Left ventricle myocardium inferior (tissue), 1 donor: Measurements from ENCODE around the gene PCDHGB7. TPM values are rescaled to one million over a fixed set of nuclear protein-coding genes. Genes with fewer than 3 reads are reported as not detected.
"Not testable (repeated sequence)": the region's sequence is repeated elsewhere in the genome, so short reads cannot be mapped to it uniquely, and the experiment has no call there.

Experiments used
- DNase-seq: peaks from one replicate; pipeline ENCODE4 v3.0.0-alpha.2; 2020
- H3K27ac ChIP-seq: fragments of 200-600 bp; replicated peaks from 2 replicates; pipeline ENCODE4 v1.8.0; 2021
- H3K27me3 ChIP-seq: fragments of 200-600 bp; 2 replicates; pipeline ENCODE4 v1.8.0; 2021; ENCODE audit warnings: low read depth
- H3K36me3 ChIP-seq: fragments of 200-600 bp; 2 replicates; pipeline ENCODE4 v1.8.0; 2021
- H3K4me1 ChIP-seq: fragments of 200-600 bp; 2 replicates; pipeline ENCODE4 v1.8.0; 2021
- H3K4me3 ChIP-seq: fragments of 200-600 bp; 2 replicates; pipeline ENCODE4 v1.8.0; 2021; ENCODE audit warnings: mild to moderate bottlenecking, moderate library complexity
- H3K9me3 ChIP-seq: fragments of 200-600 bp; replicated peaks from 2 replicates; pipeline ENCODE4 v1.8.0; 2021
- intact Hi-C: fragments of 100-400 bp; cut with micrococcal nuclease; formaldehyde crosslinking; loops from one replicate; pipeline ENCODE4 v1.11.0; 2022
- total RNA-seq: library from RNA; stranded (reverse); fragmentation: NEBNext Ultra II Directional; extraction: Animal tissue kit (Norgen Biotek cat#: 25700); gene quantifications from one replicate; pipeline ENCODE4 v1.2.1, GENCODE V29; 2021
- TF ChIP-seq, protein P1 (sequence below): fragments of 200-600 bp; IDR thresholded peaks from 2 replicates; pipeline ENCODE4 v1.8.0; 2021; ENCODE audit warnings: antibody characterized with exemption, mild to moderate bottlenecking, borderline replicate concordance
- donor health status: DM: no; HTN: yes; CAD: no; lungs with severe emphysema.

Gene PCDHGB7
- total RNA-seq, 1 donor from 2014 or later, result 7.9 TPM

DNA sequence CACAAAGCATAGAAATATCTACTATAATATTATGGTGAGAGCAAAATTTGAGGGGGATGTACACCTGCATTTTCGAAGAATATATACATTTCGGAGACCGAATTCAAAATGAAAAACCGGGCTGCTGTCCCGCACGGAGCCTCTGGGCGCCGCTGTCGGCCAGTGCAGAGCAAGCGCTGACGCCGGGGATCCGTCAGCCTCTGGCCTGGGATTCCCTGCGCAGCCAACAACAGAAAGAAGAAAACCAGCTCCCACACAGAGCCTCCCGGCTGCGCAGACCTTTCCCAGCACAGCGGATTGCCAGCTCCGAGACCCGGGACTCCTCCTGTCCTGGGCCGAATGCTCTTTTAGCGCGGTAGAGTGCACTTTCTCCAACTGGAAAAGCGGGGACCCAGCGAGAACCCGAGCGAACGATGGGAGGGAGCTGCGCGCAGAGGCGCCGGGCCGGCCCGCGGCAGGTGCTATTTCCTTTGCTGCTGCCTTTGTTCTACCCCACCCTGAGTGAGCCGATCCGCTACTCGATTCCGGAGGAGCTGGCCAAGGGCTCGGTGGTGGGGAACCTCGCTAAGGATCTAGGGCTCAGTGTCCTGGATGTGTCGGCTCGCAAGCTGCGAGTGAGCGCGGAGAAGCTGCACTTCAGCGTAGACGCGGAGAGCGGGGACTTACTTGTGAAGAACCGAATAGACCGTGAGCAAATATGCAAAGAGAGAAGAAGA lies 9.5 kb upstream of the PCDHGB7 start, which contains the start of gene PCDHGB6:
Gene PCDHGB6, plus strand, starts transcription at position 232 of the 716 bp plus-strand sequence. Its CDS starts 182 bp downstream, at position 414.
- H3K4me3 ChIP-seq, result peak within 1 kb of the TSS; percentile 58
- peaks cover 54% of the 10 kb centered on the region for H3K36me3 ChIP-seq
- H3K27me3 ChIP-seq, intact Hi-C loops: not testable (repeated sequence)
- TF ChIP-seq, protein P1, sequence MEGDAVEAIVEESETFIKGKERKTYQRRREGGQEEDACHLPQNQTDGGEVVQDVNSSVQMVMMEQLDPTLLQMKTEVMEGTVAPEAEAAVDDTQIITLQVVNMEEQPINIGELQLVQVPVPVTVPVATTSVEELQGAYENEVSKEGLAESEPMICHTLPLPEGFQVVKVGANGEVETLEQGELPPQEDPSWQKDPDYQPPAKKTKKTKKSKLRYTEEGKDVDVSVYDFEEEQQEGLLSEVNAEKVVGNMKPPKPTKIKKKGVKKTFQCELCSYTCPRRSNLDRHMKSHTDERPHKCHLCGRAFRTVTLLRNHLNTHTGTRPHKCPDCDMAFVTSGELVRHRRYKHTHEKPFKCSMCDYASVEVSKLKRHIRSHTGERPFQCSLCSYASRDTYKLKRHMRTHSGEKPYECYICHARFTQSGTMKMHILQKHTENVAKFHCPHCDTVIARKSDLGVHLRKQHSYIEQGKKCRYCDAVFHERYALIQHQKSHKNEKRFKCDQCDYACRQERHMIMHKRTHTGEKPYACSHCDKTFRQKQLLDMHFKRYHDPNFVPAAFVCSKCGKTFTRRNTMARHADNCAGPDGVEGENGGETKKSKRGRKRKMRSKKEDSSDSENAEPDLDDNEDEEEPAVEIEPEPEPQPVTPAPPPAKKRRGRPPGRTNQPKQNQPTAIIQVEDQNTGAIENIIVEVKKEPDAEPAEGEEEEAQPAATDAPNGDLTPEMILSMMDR, result peak; percentile 72
- H3K4me1 ChIP-seq, result peaks cover 22% of the 10 kb centered on the region
- H3K9me3 ChIP-seq, result peaks cover 100% of the 10 kb centered on the region
- H3K27ac ChIP-seq, result peak within 1 kb of the TSS; percentile 68
- DNase-seq, result peak; percentile 52

DNA sequence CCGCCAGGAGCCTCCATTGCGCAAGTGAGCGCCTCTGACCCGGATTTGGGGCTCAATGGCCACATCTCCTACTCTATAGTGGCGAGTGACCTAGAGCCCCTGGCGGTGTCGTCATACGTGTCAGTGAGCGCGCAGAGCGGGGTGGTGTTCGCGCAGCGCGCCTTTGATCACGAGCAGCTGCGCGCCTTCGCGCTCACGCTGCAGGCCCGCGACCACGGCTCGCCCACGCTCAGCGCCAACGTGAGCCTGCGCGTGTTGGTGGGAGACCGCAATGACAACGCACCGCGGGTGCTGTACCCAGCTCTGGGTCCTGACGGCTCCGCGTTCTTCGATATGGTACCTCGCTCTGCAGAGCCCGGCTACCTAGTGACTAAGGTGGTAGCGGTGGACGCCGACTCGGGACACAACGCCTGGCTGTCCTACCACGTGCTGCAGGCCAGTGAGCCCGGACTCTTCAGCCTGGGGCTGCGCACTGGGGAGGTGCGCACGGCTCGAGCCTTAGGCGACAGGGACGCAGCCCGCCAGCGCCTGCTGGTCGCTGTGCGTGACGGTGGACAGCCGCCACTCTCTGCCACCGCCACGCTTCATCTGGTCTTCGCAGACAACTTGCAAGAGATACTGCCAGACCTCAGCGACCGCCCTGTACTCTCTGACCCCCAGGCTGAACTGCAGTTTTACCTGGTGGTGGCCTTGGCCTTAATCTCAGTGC lies 7.7 kb upstream of the PCDHGB7 start:
- H3K27ac ChIP-seq, result no peak overlapping the region
- peaks cover 54% of the 10 kb centered on the region for H3K36me3 ChIP-seq
- no peak for DNase-seq
- no peaks in the 10 kb centered on the region for H3K27me3 ChIP-seq
- H3K4me1 ChIP-seq, result peaks cover 36% of the 10 kb centered on the region
- H3K4me3 ChIP-seq, result no peak overlapping the region
- intact Hi-C loops, result loop anchor here (10.0 kb wide), 1 partner anchor 145 kb away; no protein-coding TSS in a partner anchor
- peaks cover 100% of the 10 kb centered on the region for H3K9me3 ChIP-seq
- TF ChIP-seq, protein P1, result no peak

DNA sequence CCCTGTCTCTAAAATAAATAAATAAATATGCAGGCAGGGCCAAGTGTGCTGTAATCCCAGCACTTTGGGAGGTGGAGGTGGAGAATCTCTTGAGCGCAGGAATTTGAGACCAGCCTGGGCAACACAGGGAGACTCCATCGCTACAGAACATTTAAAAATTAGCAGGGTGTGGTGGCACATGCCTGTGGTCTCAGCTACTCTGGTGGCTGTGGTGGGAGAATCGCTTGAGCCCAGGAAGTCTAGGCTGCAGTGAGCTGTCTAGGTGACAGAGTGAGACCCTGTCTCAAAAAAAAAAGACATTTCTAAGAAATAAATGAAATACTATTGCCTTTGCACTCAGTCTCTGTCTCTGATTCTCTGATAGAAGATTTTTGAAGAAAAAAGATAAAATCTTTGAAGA lies 5.9 kb upstream of the PCDHGB7 start:
- no peak for DNase-seq
- Histone ChIP-seq H3K36me3 (peaks cover 41% of the 10 kb centered on the region), H3K4me1 (peaks cover 36% of the 10 kb centered on the region), H3K27me3 (no peaks in the 10 kb centered on the region), H3K9me3 (peaks cover 100% of the 10 kb centered on the region), H3K27ac (no peak overlapping the region), H3K4me3 (no peak overlapping the region)
- TF ChIP-seq, protein P1, result no peak
- intact Hi-C loops, result loop anchor here (10.0 kb wide), 1 partner anchor 143 kb away; no protein-coding TSS in a partner anchor

DNA sequence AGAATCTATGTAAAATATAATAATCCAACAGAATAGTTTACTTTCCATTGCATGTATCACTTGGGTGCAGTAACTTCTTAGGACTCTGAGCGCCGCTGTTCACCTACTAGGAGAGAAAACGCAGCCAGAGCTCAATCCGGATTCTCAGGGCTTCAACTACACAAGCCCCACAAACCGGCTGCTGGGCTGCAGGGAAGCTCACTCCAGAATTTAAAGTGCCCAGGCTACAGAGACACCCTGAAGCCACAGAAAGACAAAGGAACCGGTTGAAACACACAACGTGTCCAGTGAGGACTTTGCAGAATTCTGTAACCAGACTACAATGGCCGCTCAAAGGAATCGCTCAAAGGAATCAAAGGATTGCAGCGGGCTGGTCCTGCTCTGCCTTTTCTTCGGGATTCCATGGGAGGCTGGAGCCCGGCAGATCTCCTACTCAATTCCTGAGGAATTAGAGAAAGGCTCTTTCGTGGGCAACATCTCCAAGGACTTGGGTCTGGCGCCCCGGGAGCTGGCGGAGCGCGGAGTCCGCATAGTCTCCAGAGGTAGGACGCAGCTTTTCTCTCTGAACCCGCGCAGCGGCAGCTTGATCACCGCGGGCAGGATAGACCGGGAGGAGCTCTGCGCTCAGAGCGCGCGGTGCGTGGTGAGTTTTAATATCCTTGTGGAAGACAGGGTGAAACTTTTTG lies 4.5 kb upstream of the PCDHGB7 start, which contains the start of gene PCDHGA10:
Gene PCDHGA10, plus strand, starts transcription at position 134 of the 686 bp plus-strand sequence. Its CDS starts 189 bp downstream, at position 323.
- intact Hi-C loops, result loop anchor here (10.0 kb wide), 1 partner anchor 142 kb away; no protein-coding TSS in a partner anchor
- Histone ChIP-seq H3K4me3 (peak within 1 kb of the TSS; percentile 54), H3K27ac (peak within 1 kb of the TSS; percentile 50), H3K36me3 (peaks cover 41% of the 10 kb centered on the region), H3K4me1 (peaks cover 46% of the 10 kb centered on the region), H3K27me3 (no peaks in the 10 kb centered on the region), H3K9me3 (peaks cover 99% of the 10 kb centered on the region)
- DNase-seq, result no peak
- TF ChIP-seq, protein P1, result peak; percentile 66

DNA sequence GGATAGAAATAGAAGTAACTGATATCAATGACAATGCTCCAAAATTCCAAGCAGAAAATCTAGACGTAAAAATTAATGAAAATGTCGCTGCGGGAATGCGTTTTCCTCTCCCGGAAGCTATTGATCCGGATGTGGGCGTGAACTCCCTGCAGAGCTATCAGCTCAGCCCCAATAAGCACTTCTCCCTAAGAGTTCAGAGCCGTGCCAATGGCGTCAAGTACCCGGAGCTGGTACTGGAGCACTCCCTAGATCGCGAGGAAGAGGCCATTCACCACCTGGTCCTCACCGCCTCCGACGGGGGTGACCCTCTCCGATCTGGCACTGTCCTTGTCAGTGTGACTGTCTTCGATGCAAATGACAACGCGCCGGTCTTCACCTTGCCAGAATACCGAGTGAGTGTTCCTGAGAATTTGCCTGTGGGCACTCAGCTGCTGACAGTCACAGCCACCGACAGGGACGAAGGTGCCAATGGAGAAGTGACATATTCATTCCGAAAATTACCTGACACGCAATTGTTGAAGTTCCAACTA lies 3.9 kb upstream of the PCDHGB7 start:
- Histone ChIP-seq H3K27me3 (no peaks in the 10 kb centered on the region), H3K4me1 (peaks cover 52% of the 10 kb centered on the region), H3K4me3 (peak overlapping the region; percentile 54), H3K36me3 (peaks cover 44% of the 10 kb centered on the region), H3K9me3 (peaks cover 99% of the 10 kb centered on the region), H3K27ac (peak overlapping the region; percentile 50)
- no peak for DNase-seq
- intact Hi-C loops, result loop anchor here (10.0 kb wide), 1 partner anchor 141 kb away; no protein-coding TSS in a partner anchor
- TF ChIP-seq, protein P1, result no peak

DNA sequence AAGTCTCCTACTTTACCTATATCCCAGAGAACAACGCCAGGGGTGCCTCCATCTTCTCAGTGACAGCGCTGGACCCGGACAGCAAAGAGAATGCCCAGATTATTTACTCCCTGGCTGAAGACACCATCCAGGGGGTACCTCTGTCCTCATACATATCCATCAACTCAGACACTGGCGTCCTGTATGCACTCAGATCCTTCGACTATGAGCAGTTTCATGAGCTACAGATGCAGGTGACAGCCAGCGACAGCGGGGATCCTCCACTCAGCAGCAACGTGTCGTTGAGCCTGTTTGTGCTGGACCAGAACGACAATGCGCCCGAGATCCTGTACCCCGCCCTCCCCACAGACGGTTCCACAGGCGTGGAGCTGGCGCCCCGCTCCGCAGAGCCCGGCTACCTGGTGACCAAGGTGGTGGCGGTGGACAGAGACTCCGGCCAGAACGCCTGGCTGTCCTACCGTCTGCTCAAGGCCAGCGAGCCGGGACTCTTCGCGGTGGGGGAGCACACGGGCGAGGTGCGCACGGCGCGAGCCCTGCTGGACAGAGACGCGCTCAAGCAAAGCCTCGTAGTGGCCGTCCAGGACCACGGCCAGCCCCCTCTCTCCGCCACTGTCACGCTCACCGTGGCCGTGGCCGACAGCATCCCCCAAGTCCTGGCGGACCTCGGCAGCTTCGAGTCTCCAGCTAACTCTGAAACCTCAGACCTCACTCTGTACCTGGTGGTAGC lies 2.8 kb upstream of the PCDHGB7 start:
- not testable (repeated sequence) for H3K27me3 ChIP-seq, DNase-seq, H3K27ac ChIP-seq, H3K4me3 ChIP-seq
- intact Hi-C loops, result loop anchor here (10.0 kb wide), 1 partner anchor 140 kb away; no protein-coding TSS in a partner anchor
- peaks cover 99% of the 10 kb centered on the region for H3K9me3 ChIP-seq
- H3K36me3 ChIP-seq, result peaks cover 49% of the 10 kb centered on the region
- H3K4me1 ChIP-seq, result peaks cover 57% of the 10 kb centered on the region

DNA sequence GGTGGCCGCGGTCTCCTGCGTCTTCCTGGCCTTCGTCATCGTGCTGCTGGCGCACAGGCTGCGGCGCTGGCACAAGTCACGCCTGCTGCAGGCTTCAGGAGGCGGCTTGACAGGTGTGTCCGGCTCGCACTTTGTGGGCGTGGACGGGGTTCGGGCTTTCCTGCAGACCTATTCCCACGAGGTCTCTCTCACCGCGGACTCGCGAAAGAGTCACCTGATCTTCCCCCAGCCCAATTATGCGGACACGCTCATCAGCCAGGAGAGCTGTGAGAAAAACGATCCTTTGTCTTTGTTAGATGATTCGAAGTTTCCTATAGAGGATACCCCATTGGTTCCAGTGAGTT lies 2.2 kb upstream of the PCDHGB7 start:
- peaks cover 59% of the 10 kb centered on the region for H3K4me1 ChIP-seq
- DNase-seq, H3K27me3 ChIP-seq, H3K27ac ChIP-seq, H3K4me3 ChIP-seq: not testable (repeated sequence)
- peaks cover 99% of the 10 kb centered on the region for H3K9me3 ChIP-seq
- intact Hi-C loops, result loop anchor here (10.0 kb wide), 1 partner anchor 140 kb away; no protein-coding TSS in a partner anchor
- peaks cover 48% of the 10 kb centered on the region for H3K36me3 ChIP-seq
